Kidney epithelial cell (primary cell): ENCODE measurements around the gene ZNF780B. TPM values are rescaled to one million over a fixed set of nuclear protein-coding genes. Genes with fewer than 3 reads are reported as not detected.

Experiments
- DNase-seq: peaks from one replicate; pipeline ENCODE4 v3.0.0-alpha.2; 2010; ENCODE audit warnings: low read depth
- H3K27me3 ChIP-seq: 2 replicates; pipeline ENCODE4 v1.6.0; 2011; ENCODE audit warnings: low read length; ENCODE audit not compliant: control insufficient read depth, insufficient read depth
- H3K36me3 ChIP-seq: 2 replicates; pipeline ENCODE4 v1.5.1; 2011; ENCODE audit warnings: low read length; ENCODE audit not compliant: control insufficient read depth, insufficient read depth
- H3K4me3 ChIP-seq: 2 replicates; pipeline ENCODE4 v1.5.1; 2011; ENCODE audit warnings: low read depth, mild to moderate bottlenecking, control low read depth, low read length
- total RNA-seq: library from RNA; depleted of rRNA; stranded (reverse); fragments of >200 nt; gene quantifications from 2 replicates; pipeline ENCODE4 v1.2.3, GENCODE V29; 2015
- TF ChIP-seq, protein P1 (sequence below): IDR thresholded peaks from 2 replicates; pipeline ENCODE4 v1.5.1; 2011; ENCODE audit warnings: mild to moderate bottlenecking, moderate library complexity, low read length, control low read depth, inconsistent platforms; ENCODE audit not compliant: insufficient read depth, poor library complexity, severe bottlenecking

ZNF780B gene
- total RNA-seq, 1 donor from 2014 or later: 12.4 TPM

GRCh38 chr19:40081411-40081810 lies 25.4 kb upstream of the ZNF780B start:
- TF ChIP-seq, protein P1, sequence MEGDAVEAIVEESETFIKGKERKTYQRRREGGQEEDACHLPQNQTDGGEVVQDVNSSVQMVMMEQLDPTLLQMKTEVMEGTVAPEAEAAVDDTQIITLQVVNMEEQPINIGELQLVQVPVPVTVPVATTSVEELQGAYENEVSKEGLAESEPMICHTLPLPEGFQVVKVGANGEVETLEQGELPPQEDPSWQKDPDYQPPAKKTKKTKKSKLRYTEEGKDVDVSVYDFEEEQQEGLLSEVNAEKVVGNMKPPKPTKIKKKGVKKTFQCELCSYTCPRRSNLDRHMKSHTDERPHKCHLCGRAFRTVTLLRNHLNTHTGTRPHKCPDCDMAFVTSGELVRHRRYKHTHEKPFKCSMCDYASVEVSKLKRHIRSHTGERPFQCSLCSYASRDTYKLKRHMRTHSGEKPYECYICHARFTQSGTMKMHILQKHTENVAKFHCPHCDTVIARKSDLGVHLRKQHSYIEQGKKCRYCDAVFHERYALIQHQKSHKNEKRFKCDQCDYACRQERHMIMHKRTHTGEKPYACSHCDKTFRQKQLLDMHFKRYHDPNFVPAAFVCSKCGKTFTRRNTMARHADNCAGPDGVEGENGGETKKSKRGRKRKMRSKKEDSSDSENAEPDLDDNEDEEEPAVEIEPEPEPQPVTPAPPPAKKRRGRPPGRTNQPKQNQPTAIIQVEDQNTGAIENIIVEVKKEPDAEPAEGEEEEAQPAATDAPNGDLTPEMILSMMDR: no peak
- Histone ChIP-seq H3K36me3 (peaks cover 3% of the 10 kb centered on the region), H3K4me3 (no peak overlapping the region), H3K27me3 (no peaks in the 10 kb centered on the region)
- no peak for DNase-seq

- no peak overlapping the region for H3K4me3 ChIP-seq
- H3K36me3 ChIP-seq: peaks cover 3% of the 10 kb centered on the region
- H3K27me3 ChIP-seq: no peaks in the 10 kb centered on the region
- no peak for DNase-seq
- TF ChIP-seq, protein P1: no peak
Measured at GRCh38 chr19:40080289-40080688, 24.3 kb upstream of the ZNF780B start.

GRCh38 chr19:40078377-40078776 lies 22.3 kb upstream of the ZNF780B start:
- Histone ChIP-seq H3K36me3 (peaks cover 3% of the 10 kb centered on the region), H3K27me3 (no peaks in the 10 kb centered on the region), H3K4me3 (no peak overlapping the region)
- TF ChIP-seq, protein P1: no peak
- no peak for DNase-seq

DNA sequence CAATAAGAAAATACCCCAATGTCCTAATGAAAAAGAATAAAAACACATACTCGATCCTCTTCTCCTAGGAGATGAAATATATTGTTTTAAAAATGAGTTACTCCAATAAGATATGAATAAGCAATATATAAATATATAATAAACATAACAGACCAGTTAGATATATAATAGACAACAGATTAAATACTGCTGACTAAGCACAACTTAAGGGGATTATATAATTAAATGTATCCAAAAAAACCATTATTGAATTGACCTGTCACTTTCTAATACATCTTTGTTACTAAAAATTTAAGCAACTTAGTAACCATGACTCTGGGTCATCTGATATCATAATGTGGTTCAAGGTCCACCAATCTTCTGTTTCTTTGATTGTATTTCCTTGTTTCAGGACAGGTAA lies 14.0 kb upstream of the ZNF780B start:
- DNase-seq: no peak

GRCh38 chr19:40059624-40060023 lies 3.6 kb upstream of the ZNF780B start:
- TF ChIP-seq, protein P1: no peak
- no peaks in the 10 kb centered on the region for H3K27me3 ChIP-seq

More for the DNA sequence above, 14.0 kb upstream of the ZNF780B start:
- TF ChIP-seq, protein P1: no peak
- H3K27me3 ChIP-seq: no peaks in the 10 kb centered on the region
- no peaks in the 10 kb centered on the region for H3K36me3 ChIP-seq
- H3K4me3 ChIP-seq: no peak overlapping the region

DNA sequence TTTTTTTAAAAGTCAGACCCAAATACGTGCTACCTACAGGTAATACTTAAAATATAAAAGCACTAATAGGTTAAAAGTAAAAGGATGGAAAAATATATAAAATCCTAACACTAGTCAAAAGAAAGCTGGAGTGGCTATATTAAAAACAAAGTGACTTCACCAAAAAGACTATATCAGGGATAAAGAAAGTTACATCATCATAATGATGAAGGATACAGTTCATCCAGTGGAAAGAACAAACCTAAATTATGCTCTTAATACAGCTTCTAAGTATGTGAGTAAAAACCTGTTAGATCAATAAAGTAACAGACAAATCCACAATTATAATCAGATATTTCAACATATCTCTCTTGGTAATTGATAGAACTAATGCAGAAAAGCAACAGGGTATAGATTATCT lies 1.1 kb upstream of the ZNF780B start:
- TF ChIP-seq, protein P1: no peak
- Histone ChIP-seq H3K36me3 (no peaks in the 10 kb centered on the region), H3K4me3 (no peak overlapping the region), H3K27me3 (no peaks in the 10 kb centered on the region)
- no peak for DNase-seq

More at GRCh38 chr19:40059624-40060023, 3.6 kb upstream of the ZNF780B start:
- H3K4me3 ChIP-seq: no peak overlapping the region
- no peak for DNase-seq
- no peaks in the 10 kb centered on the region for H3K36me3 ChIP-seq
